NCI-H69 (cell line): ENCODE data around the gene USP13.

Source experiments
- DNase-seq: peaks from one replicate; lab custom pipeline; 2025; lab: John Stamatoyannopoulos, UW

Gene USP13

DNA sequence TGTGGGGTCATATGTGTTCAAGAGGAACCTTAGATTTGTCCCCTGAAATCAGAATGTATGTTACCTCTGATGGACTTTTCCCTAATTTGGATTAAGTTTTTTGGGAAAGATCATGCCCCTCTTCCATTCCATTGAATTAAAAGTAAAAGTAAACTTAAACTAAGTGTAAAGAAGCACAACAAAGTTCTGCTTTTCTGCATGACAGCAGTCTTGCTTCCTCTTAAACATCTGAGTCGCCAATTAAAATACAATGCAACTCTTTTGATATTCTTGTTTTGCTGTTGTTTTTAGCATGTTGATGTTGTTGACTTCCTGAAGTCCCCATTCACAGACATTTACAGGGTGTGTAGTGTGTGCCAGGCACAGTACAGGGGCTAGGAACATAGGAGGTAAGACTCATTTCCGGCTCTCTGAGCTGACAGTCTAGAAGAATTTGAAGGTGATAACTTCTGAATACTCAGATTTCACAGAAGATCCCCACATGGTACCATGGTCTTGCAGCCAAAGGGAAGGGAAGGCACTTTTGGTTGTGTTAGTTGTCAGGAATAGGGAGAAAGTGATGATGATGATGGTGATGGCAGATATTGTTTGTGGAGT is 45.0 kb downstream of the USP13 start:
- DNase-seq = no peak

DNA sequence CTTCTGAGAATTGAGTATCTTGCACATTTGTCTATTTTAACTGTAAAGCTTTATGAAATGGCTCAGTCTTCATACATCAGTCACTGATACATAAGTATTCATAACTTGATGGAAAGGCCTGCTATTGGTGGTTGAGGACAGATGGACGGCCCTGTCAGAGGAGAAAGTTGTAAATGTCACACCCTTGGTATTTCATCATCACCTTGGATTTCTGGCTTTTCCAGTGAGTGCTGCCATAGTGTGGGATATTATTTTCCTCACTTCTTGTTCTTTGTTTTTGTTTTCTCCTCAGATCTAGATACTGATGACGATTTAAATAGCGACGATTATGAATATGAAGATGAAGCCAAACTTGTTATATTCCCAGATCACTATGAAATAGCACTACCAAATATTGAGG is 47.9 kb downstream of the USP13 start:
- no peak for DNase-seq

DNA sequence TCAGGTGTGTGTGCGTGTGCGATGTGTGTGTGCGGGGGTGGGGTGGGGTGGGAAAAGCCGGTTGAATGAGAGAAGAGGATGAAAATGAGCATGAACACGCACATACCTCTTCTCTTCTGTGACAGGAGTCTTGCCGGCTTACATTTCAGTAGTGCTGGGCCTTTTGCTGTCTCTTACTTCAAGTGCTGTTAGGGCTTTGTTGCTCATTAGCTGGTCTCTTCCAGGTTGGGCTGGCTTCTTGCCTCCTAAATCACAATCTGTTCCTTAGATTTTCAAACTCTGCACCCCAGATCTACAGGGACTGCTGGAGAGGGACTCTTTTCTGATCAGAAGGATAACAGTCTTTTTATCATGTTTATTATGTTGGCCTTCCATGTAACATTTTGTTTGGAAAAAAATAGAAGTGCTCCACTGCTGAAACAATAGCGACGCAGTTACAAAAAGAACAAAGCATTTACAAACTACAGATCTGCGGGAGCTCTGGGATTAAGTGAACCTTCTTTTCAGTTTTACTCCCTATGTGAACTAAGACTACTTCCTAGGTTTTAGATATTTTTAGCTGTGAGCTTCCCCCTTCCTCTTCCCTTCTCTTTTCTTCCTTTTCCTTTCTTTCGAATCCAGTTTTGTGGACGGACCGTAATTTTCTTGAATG is 48.5 kb downstream of the USP13 start:
- no peak for DNase-seq

DNA sequence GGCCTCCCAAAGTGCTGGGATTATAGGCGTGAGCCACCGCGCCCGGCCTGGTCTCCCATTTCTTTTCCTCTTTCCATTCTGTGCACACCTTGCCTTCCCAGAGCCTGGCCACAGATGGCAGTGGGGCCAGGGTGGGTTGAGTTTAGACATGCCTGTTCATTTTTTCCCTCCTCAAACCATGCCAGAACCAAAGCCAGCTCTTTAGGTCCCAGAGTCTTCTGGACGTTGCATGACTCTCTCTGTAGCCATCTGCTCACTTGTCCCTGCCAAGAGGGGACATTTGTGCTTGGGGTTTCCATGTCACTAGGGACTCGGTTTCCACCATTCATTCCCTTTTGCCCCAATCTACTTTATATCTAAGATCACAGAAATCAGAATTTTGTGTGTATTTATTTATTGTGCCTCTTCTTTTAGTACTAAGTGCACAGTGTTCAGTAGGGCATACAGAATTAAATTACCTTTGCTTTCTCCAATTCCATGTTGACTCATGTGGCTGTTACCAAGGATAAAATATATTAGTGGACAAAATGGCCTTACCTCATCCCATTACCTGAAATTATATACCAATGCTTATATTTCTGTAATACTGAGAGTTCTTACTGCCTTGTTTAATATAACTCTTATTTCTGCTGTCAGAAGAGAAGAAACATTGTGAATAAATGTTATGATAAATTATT is 49.6 kb downstream of the USP13 start:
- DNase-seq = no peak

DNA sequence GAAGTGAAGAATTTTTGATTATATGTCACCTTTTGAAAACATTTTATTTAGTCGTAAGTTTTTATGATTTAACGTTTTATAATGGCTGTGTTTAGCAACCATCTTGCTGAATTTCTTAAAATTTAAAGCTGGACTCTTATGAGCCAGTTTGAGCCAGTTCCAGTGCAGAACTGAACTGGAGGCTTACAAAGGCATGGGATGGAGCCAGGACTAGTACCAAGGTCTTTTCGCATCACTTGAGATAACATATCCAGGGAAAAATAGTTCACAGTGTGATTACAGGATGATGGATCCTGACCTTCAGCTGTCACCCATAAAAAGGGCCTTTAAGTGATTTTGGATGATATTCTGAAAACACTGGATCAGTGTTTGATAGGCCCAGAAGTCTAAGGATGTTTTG is 51.0 kb downstream of the USP13 start:
- DNase-seq = no peak

DNA sequence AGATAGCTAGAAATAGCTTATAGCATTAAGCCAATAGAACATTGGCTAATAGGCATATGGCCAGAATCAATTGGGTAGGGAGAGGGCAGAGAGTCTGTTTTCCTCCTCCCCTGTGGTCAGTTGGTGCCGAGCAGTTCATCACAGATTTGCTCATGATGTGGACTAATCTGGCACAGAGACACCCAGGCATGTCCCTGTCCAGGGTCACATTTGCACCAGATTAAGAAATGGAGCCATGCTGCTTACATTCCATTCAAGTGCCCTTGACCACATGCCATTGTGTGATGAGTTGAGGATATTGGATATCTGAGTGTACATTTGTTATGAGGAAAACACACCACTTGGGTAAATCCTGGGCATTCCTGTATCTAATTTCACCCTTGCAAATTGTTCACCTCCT is 53.4 kb downstream of the USP13 start:
- DNase-seq = no peak

DNA sequence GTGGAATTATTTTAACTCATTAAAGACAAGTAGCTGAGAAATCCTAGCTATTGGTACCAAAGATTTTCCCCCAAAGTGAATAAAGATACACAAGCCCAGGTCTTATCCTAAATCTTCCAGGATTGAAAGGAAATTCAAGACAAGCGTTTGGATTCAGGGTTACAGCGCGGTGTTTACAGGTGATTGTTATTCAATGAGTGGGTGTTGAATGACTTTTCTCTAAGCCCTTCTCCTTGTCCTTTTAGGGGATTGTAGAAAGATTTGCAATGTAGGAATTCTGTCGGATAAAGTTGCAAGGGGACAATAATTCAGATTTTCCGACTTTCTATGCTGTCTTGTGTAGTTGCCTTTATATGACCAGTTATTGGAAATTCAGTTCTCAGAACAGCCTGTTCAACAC is 57.2 kb downstream of the USP13 start:
- DNase-seq = no peak

DNA sequence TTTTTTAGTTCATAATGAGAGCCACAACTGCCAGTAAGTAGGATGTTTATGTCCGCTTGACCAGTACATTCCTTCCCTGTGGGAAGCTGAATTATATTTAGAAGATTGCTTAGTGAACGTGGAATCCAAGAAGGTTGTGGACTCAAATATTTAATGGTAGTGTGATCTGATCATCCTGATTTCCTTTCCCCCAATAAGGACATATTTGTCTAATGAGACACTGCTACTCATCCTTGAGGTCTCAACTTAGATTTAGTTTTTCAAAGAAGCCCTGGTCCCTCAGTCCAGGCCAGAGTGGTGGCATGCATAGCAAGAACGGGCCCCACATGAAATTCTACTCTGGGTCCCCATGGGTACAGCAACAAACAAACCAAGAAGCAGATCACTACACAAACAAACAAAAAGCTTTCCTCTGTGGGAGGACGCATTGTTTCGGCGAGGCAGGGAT is 60.8 kb downstream of the USP13 start:
- no peak for DNase-seq

DNA sequence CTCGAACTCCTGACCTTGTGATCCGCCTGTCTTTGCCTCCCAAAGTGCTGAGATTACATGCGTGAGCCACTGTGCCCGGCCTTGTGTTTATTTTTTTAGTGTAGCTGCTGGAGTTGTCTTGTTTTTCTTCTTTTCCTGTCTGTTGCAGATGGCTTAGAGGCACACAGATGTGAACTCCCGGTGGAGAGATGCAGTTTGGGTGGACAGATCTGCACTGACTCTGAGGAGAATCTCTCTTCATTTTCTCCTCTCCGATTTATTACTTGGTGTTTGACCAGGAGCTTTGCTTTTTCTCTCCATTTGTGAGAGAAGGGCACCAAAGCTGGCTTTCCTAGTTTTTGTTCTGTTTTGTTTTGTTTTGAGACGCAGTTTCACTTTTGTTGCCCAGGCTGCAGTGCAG is 62.7 kb downstream of the USP13 start:
- no peak for DNase-seq

DNA sequence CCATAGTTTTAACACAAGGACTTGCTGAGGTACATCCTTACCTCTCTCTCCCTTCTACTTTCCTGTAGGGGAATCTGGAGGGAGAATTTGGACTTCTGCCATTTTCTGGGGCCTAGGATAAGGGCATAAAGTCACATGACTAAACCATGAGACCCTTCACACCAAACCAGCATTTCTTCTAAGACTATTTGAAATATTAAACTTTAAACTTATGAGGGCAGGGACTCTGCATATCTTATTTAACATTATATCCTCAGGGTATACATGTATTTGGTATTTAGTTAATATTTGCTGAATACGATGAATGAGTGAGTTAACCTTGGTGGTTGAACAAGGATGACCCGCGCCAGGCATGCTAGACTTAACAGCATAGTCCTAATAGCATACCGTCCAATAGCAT is 63.4 kb downstream of the USP13 start:
- DNase-seq = no peak

DNA sequence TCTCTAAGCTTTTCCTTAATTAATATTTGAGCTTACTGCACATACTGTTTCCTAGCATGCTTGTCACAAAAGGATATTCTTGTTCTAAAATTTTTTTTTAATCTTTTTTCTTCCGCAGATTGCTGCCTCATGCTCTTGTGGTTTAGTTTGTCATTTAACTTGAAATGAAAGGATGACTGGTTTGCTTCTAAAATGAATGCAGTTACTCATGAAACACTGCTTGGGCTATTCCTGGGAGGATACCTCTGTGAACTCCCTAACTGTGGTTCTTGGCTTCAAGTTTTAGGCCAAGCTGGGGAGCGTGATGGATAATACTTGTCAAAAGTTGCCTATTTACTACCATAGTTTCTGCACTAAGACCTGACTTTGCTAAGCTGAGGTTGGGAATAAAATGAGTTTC is 64.0 kb downstream of the USP13 start:
- no peak for DNase-seq

DNA sequence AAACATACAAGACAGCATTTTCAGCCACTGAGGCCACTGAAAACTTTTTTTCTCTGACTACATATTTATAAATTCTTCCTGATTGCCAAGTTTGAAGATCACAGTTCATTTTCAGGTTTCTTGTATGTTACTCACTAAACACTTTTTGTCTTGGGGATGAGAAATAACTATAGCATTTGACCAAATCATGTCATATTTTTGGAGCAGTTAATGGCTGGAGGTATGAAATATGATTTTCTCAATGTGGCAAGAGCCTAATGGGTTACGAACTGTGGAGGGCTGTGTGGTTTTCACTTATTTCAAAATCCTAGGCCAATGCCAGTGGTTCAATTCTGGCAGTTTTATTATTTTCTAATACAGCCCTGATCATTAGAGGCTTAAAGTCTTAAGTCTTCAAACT is 64.4 kb downstream of the USP13 start:
- DNase-seq = no peak

DNA sequence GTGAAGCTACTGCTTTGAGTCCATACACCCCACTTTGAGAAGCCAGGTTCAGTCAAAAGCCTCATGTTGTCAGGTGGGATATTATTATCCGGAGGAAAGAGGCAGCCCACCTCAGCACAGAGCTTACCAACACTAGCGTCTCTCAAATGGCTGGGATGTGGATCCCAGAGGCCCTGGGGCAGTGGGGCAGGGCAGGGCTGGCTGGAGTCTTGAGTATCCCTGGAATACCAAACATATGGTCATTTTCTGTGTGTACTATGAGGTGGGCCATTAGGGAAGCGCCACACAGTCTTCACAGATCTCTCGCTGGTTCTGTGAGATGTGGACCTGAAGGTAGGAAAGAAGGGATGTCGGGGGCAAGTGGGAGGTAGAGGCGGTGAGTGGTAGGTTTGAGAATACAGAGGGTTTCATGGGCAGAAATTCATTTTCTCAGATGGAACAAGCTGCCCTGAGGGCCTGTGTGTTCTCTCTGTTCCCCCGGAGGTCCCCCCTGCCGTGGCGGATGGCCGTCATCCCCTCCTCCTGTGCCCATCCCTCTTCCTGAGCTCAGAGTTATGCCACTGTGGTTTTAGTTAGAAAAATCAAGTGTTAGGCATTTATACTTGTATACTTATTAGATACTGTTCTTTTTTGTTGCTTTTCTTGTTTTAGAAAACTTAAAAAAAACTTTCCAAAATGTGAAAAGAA is 66.4 kb downstream of the USP13 start:
- DNase-seq = peak; percentile 84

DNA sequence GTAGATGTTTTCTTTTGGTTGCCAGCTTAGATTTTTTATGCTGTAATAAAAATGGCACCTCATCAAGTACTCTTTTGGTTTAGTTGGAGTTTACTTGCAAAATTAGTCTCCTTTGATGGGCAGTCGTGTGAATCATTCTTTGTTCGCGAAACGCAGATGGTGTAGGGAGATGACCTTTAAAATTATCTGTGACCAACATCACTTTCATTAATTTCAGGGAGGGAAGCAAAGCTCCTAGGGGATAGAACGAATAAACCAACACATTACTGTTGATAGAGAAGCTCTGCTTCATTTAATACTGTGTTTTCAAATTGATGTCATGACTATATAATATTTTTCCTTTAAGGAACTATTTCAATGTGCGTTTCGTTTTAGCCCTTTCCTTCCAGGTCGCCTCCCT is 67.4 kb downstream of the USP13 start:
- peak; percentile 91 for DNase-seq

DNA sequence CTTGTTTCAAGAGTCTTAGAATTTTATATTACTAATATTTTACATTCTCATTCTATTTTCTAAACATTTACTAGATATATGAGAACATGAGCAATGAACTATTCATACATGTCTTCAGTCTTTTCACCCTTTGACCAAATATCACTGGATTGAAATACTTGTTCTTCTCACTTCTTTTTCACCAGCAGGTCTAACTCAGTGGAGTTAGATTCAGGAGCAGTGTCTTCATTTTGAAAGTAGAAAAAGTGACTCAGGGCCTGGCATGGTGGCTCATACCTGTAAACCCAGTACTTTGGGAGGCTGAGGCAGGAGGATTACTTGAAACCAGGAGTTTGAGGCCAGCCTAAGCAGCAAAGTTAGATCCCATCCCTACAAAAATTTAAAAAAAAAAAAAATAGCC is 70.8 kb downstream of the USP13 start:
- DNase-seq = no peak

DNA sequence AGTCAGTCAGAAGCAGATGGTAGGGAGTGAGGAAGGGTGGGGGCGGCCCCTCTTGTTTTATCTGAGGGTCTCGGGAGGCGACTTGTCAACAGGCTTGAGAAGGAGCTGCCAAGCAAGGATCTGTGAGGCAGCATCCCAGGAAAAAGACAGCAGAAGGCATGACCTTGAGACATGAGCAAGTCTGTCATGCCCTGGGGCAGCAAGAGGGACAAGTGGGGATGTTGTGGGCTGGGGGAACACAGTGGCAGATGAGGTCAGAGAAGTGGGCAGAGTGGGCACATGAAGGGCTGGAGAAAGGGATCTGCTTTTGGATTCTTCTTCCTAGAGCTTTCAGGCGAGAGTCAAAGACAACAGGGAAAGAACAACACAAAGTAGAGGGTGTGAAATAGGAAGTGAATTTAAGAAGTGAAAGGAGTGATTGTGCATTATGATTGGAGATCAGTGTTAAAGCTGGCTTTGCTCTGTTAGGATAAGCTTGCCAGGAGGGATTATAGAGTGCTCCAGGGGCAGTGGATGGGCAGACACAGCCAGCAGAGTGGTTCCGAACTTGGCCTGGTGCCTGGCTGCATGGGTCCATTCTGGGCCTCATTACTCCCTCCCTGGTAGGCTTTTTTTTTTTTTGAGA is 73.3 kb downstream of the USP13 start:
- no peak for DNase-seq

DNA sequence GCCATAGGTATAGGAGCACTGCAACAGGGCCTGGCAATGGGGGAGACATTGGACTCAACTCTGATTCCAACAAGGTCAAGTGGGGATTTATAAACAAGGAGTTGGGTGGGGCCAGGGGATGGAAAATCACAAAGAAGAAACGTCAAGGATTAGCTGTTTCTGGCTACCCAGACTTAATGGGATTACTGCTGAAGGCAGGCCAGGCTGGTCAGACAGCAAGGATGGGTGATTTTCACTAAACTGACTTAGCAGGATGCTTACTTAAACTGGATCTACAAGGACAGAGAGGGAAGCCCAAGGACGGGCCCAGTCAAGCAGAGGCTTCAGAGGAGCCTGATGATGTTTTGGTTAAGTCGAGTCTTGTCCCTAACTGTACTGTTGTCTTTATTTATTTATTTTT is 76.2 kb downstream of the USP13 start:
- no peak for DNase-seq

DNA sequence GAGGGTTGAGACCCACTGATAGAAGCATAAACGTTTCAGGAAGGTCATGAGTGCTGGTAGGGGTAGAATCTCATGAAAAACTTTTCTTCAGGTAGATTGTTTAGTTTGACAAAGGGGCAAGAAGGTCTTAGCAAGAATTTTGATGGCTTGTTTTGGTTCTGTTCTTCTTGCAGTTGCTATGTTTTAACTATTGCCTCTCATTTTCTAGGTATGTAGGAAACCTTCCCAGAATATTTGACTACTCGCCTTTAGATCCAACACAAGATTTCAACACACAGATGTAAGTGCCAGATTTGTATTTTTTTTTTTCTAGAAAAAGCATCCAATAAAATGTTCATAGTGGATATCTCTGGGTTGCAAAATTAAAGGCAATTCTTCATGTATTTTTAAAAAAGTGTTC is 77.1 kb downstream of the USP13 start:
- no peak for DNase-seq

DNA sequence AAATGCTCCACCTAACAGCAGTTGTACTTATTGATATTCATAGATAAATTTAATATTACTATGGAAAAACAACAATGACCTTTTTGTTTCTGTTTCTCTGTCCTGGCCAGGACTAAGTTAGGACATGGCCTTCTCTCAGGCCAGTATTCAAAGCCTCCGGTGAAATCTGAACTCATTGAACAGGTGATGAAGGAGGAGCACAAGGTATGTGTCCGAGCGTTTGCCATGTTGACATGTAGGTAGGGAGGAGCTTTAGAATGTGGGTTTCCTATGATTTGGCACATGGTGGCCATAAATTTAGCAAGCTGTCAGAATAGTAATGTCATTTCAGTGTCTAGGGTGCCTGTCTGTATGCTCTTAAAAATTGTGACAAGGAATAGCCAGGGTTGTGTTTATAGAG is 77.7 kb downstream of the USP13 start:
- no peak for DNase-seq

DNA sequence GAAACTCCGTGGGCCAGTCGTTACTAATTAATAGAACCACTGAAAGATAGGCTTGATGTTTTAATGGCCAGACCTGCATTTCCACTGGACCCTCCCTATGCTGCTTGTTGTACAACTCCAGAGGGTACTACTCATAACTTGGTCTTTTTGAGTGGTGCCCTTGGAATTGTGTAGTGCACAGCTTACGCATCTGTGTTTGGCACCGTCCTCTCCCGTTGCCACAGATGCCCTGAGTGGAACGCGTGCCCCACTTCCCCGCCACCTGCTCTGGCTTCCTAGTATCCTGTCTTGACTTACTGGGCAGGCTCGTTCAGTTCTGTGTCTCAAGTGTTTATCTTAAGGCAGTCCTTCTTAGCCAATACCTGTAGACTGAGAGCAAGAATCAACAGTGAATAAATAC is 78.7 kb downstream of the USP13 start:
- no peak for DNase-seq

DNA sequence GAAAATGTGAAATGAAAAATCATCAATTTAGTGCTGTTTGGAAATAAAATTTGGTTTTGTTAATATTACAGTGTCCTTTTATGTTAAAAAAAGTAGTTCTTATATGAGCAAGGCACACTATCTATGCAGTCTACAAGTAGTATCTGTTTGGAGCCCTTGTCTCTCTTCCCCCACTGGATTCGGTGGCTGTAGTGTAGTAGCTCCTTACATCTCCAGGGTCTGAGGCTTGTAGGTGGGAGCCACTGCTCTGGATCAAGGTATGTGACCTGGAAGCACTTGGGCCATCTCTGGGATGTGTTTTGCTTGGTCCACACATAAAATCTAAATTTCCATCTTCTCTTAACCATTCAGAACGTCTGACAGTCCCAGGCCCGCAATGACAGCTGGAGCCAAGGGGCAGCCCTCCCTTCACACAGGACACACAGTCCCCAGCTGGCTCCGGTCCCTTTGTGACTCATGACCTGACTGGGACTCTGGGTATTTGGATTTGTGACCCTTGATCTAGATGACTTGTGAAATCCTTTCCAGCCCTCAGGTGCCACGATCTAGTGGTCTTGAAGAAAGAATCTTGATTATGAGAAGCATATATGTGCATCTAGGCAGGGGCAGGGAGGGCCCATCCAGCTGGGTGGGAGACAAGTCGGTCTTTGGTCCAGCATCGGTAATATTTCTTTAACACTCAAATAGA is 80.0 kb downstream of the USP13 start:
- DNase-seq = no peak

DNA sequence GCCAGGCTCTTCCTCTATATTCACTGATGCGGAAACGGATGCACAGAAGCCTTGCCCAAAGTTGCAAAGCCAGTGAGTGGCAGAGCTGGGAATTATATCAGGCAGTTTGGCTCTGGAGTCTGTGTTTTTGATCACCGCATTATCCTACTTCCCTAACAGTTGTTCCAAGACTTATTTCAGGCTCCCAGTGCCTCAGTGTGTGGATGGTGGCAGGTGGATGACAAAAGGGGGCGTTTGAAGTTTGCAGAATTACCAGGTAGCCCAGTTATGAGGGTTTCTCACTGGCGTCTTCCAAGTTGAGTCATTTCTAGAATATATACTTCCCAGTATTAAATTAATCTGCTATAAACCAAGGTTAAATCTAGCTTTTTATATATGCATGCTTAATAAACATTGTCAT is 81.0 kb downstream of the USP13 start:
- DNase-seq = no peak
